ENCODE data around the gene TCP1.

DNA sequence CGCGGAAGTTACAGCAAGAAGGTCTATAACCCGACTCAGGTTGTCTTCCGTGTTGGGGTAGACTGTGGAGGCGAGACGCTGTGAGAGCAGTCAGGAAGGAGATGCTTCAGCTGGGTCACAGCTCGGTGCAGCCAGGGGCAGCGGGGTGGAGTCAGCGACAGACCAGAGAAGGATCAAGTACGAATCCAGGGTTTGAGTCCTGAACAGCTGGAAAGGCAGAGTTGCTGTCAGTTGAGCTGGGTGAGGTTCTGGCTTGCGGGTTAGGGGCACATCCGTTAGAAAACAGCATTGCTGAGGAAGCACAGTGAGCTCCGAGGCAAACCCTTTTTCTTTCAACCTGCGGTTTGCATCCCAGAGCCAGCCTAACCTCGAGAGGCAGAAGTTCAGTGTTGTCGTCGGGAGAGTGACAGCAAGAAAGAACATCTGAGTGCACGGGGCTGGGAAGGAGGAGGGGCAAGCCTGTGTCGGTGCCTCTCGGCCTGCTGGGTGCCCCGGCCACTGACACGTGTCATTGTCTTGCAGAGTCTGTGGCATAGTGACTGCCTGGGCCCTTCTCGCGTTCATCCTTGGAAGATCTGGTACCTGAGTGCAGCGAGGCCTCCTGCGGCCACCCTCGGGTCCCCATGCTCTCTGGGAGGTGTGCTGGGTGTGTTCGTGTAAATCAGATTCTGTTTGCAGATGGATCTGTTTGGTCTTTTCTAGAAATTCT, 30.7 kb upstream of the TCP1 start:
- TF ChIP-seq, protein P1, sequence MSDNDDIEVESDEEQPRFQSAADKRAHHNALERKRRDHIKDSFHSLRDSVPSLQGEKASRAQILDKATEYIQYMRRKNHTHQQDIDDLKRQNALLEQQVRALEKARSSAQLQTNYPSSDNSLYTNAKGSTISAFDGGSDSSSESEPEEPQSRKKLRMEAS (IDR thresholded peaks at IDR 0.05; ENCODE audit: insufficient read depth, insufficient read length), result no peak
- no peak for TF ChIP-seq POLR2A (IDR thresholded peaks at IDR 0.05; ENCODE audit: low read depth, low read length)
- TF ChIP-seq, protein P2, sequence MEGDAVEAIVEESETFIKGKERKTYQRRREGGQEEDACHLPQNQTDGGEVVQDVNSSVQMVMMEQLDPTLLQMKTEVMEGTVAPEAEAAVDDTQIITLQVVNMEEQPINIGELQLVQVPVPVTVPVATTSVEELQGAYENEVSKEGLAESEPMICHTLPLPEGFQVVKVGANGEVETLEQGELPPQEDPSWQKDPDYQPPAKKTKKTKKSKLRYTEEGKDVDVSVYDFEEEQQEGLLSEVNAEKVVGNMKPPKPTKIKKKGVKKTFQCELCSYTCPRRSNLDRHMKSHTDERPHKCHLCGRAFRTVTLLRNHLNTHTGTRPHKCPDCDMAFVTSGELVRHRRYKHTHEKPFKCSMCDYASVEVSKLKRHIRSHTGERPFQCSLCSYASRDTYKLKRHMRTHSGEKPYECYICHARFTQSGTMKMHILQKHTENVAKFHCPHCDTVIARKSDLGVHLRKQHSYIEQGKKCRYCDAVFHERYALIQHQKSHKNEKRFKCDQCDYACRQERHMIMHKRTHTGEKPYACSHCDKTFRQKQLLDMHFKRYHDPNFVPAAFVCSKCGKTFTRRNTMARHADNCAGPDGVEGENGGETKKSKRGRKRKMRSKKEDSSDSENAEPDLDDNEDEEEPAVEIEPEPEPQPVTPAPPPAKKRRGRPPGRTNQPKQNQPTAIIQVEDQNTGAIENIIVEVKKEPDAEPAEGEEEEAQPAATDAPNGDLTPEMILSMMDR (IDR thresholded peaks at IDR 0.05; ENCODE audit: extremely low read depth in 1 of 2, insufficient read depth in 1 of 2, low read depth in 1 of 2, low read length in 2 of 2), result no peak
